Esophagus squamous epithelium (tissue), 5 donors: ENCODE results near the gene USH1C. TPM values are rescaled to one million over a fixed set of nuclear protein-coding genes. Genes with fewer than 3 reads are reported as not detected.

Source experiments
- DNase-seq: peaks from one replicate; lab custom pipeline; 2025; lab: John Stamatoyannopoulos, UW
- H3K27ac ChIP-seq, 4 donors: fragments of 200-600 bp; sonication (generic); one replicate each; pipeline ENCODE4 v1.5.1; 2016 to 2019; ENCODE audit warnings: mild to moderate bottlenecking in 1 of 4
- H3K27me3 ChIP-seq, 4 donors: fragments of 200-600 bp; sonication (generic); 1 replicate in 3 of 4; 2 replicates in 1 of 4; pipeline versions ENCODE4 v1.5.1 to v1.6.0; 2017 to 2021; ENCODE audit warnings: antibody characterized with exemption in 1 of 4
- H3K36me3 ChIP-seq, 3 donors: fragments of 200-600 bp; sonication (generic); one replicate each; pipeline ENCODE4 v1.5.1; 2016 to 2019
- H3K4me1 ChIP-seq, 3 donors: fragments of 200-600 bp; sonication (generic); one replicate each; pipeline ENCODE4 v1.5.1; 2017 to 2019
- H3K4me3 ChIP-seq, 4 donors: fragments of 200-600 bp; sonication (generic); 1 replicate in 3 of 4; 2 replicates in 1 of 4; pipeline ENCODE4 v1.5.1; 2016 to 2019; ENCODE audit warnings: mild to moderate bottlenecking in 2 of 4, moderate library complexity in 1 of 4
- H3K9me3 ChIP-seq, 3 donors: fragments of 200-600 bp; sonication (generic); one replicate each; pipeline ENCODE4 v1.5.1; 2016 to 2019
- POLR2A ChIP-seq, 4 donors: fragments of 450-650 bp; IDR thresholded peaks; one replicate each; pipeline ENCODE4 v1.6.1; 2017; ENCODE audit warnings: antibody characterized with exemption in 4 of 4, mild to moderate bottlenecking in 4 of 4, moderate library complexity in 3 of 4
- WGBS, 2 donors: methylation state at CpG; one replicate each; pipeline ENCODE4 v1.1.5; 2018; 5-methylcytosine and 5-hydroxymethylcytosine counted together
- intact Hi-C: fragments of 100-400 bp; cut with DNase I; formaldehyde crosslinking; loops from one replicate; pipeline ENCODE4 v1.15.0; 2022
- total RNA-seq, 4 donors: library from RNA; depleted of rRNA; stranded (reverse); fragments of >200 nt; gene quantifications; one replicate each; pipeline ENCODE4 v1.1.0, GENCODE V29; 2016
- TF ChIP-seq, protein P1 (sequence below), 6 experiments: fragments of 450-650 bp in 4 of 6; fragments of 200-600 bp in 2 of 6; sonication (generic) in 2 of 6; IDR thresholded peaks; one replicate each; pipeline ENCODE4 v1.5.1; 2016 to 2019; ENCODE audit warnings: antibody characterized with exemption in 6 of 6, mild to moderate bottlenecking in 4 of 6, moderate library complexity in 4 of 6
- donor health status: DM: yes; HTN: yes; CAD: no.

Gene USH1C
- total RNA-seq, 4 donors from 2014 or later: not detected

DNA sequence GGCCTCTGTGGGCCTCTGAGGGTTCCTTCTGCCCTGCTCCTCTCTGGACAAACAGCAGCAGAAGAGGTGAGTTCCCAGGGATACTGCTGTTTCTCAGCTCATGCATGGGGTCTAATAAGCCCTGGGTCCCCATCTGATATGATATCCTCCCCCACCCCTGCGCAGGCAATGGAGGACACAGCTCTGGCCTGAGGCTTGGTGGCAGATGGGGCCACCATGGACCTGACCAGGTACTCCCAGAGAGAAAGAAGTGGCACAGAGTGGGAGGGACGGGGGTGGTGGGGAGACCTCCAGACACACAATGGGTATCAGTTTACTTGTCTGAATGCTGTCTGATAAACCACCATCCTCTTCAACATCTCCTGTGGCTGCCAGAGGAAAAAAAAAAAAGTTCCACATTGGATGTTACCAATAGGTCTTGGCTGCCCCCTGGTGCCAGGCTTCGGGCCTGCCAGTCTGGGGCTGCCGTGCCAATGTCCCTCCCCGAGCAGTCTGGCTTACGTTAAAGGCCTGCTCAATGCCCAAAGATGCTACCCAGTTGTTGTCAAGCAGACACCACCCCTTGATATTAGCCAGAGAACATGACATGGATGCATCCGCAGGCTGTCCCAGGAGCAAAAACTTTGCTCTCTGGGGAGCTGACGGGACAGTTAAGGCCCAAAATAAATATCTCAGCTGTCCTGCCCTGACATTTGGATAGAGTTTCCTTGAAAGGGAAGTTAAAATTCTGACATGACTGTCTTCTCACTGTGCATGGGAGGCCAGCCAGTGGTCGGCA is 39.7 kb downstream of the USH1C start:
- H3K36me3 ChIP-seq: no peaks in the 10 kb centered on the region
- TF ChIP-seq, protein P1, sequence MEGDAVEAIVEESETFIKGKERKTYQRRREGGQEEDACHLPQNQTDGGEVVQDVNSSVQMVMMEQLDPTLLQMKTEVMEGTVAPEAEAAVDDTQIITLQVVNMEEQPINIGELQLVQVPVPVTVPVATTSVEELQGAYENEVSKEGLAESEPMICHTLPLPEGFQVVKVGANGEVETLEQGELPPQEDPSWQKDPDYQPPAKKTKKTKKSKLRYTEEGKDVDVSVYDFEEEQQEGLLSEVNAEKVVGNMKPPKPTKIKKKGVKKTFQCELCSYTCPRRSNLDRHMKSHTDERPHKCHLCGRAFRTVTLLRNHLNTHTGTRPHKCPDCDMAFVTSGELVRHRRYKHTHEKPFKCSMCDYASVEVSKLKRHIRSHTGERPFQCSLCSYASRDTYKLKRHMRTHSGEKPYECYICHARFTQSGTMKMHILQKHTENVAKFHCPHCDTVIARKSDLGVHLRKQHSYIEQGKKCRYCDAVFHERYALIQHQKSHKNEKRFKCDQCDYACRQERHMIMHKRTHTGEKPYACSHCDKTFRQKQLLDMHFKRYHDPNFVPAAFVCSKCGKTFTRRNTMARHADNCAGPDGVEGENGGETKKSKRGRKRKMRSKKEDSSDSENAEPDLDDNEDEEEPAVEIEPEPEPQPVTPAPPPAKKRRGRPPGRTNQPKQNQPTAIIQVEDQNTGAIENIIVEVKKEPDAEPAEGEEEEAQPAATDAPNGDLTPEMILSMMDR (IDR thresholded peaks at IDR 0.05): peak; percentile 69 to 89 (median 83)
- TF ChIP-seq POLR2A (IDR thresholded peaks at IDR 0.05): no peak
- WGBS, 2 donors: 0 to 16% methylated on average over 2 to 5 of the region's 9 CpGs
- peaks cover 0 to 9% (median 0%) of the 10 kb centered on the region in 4 donors for H3K27me3 ChIP-seq
- peak; percentile 13 for DNase-seq
- H3K9me3 ChIP-seq: no peaks in the 10 kb centered on the region
- intact Hi-C loops: loop anchor here (5.0 to 10.0 kb wide), 2 partner anchors 117 to 280 kb away; partner anchors contain the start of gene KCNJ11
- no peaks in the 10 kb centered on the region for H3K4me1 ChIP-seq
- no peak overlapping the region for H3K4me3 ChIP-seq
- no peak overlapping the region for H3K27ac ChIP-seq

DNA sequence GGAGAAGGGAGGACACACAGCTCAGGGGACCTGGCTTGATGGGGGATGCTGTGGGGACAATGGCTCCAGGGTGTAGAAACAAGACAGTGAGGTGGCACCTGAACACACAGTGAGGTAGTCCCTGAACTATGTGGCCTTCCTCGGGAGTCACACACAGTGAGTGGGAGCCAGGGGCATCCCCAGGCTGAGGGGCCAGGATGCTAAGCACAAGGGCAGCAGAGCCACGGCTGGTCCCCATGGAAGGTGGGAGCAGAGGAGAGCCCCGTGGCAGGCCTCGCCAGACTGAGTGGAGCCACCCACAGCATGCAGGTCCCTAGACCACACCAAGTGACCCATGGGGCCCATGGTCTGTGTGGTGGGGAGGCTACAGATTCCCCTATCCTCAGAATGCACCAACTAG is 41.6 kb downstream of the USH1C start:
- Histone ChIP-seq H3K9me3 (no peaks in the 10 kb centered on the region), H3K4me3 (no peak overlapping the region), H3K27ac (no peak overlapping the region), H3K36me3 (no peaks in the 10 kb centered on the region), H3K4me1 (no peaks in the 10 kb centered on the region), H3K27me3 (peaks cover 0 to 4% (median 0%) of the 10 kb centered on the region in 4 donors)
- WGBS, 2 donors: 88 to 95% methylated on average over 3 to 4 of the region's 4 CpGs
- no peak for TF ChIP-seq POLR2A (IDR thresholded peaks at IDR 0.05)
- TF ChIP-seq, protein P1 (IDR thresholded peaks at IDR 0.05): no peak
- intact Hi-C loops: loop anchor here (5.0 to 10.0 kb wide), 2 partner anchors 115 to 278 kb away; partner anchors contain the start of gene KCNJ11
- DNase-seq: no peak

DNA sequence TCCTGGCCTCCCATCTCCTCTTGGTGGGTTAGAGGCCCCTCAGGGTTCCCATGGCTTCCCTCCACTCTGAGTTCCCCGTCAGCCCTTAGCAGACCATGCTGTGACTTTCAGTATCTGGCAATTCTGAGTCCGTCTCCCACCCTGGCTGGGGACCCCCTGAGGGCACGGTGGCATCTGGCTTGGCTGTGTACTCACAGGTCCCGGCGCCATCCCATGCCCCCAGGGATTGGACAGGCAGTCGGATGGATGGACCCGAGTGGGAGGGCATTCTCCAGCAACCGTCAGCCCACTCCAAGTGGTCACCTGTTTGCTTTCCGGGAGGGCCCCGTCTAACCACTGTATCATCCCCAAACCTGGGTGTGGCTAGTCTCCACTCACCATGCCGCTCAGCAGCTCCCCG is 43.5 kb downstream of the USH1C start:
- H3K4me3 ChIP-seq: no peak overlapping the region
- no peak overlapping the region for H3K27ac ChIP-seq
- peaks cover 0 to 4% (median 0%) of the 10 kb centered on the region in 4 donors for H3K27me3 ChIP-seq
- TF ChIP-seq POLR2A (IDR thresholded peaks at IDR 0.05): no peak
- TF ChIP-seq, protein P1 (IDR thresholded peaks at IDR 0.05): no peak
- 78 to 89% methylated on average over 3 to 10 of the region's 12 CpGs for WGBS, 2 donors
- H3K36me3 ChIP-seq: no peaks in the 10 kb centered on the region
- intact Hi-C loops: loop anchor here (5.0 to 10.0 kb wide), 2 partner anchors 113 to 276 kb away; partner anchors contain the start of gene KCNJ11
- no peaks in the 10 kb centered on the region for H3K9me3 ChIP-seq
- DNase-seq: no peak
- H3K4me1 ChIP-seq: no peaks in the 10 kb centered on the region

DNA sequence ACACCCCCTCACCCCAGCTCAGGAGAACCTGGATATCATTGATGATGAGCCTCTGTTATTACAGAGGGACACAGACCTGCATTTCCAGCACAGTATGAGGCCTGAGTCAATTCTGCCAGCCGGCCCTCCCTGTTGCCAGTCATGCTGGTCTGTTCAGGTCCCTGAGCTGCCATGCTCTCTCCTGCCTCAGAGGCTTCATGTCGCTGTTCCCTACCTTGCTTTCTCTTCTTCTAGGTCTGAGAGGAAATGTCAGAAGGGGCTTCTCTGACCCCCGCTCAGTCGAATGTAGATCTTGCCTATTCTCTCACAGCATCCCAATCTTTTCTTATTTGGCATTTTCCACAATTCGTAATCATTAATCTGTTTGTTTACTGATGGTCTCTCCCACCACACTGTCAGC is 45.7 kb downstream of the USH1C start:
- DNase-seq: no peak
- H3K27ac ChIP-seq: no peak overlapping the region
- WGBS, 2 donors: 62 to 81% methylated on average over 5 of the region's 5 CpGs
- no peaks in the 10 kb centered on the region for H3K4me1 ChIP-seq
- H3K27me3 ChIP-seq: peaks cover 0 to 17% (median 0%) of the 10 kb centered on the region in 4 donors
- TF ChIP-seq POLR2A (IDR thresholded peaks at IDR 0.05): no peak
- TF ChIP-seq, protein P1 (IDR thresholded peaks at IDR 0.05): peak in 2 of 6 experiments; percentile 11 to 39
- no peak overlapping the region for H3K4me3 ChIP-seq
- intact Hi-C loops: no loop called here
- H3K36me3 ChIP-seq: no peaks in the 10 kb centered on the region
- H3K9me3 ChIP-seq: no peaks in the 10 kb centered on the region

DNA sequence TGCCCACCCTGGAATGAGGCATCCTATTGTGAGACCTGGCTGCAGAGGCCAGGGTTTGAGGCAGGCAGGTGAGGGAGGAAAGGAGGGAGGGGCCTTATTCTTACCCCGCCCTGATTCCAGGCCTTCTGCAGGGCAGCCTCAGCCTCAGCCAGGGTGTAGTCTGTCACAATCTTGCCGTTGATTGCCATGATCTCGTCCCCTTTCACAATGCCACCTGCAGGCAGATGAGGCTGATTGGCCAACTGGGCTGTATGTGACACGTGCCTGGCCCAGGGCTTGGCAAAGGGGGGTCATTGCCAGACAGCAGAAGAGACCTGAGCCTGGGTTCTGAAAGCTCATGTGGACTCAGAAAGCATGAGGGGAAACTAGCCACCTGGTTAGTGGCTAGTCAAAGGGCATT is 46.2 kb downstream of the USH1C start:
- TF ChIP-seq, protein P1 (IDR thresholded peaks at IDR 0.05): no peak
- no peak for TF ChIP-seq POLR2A (IDR thresholded peaks at IDR 0.05)
- DNase-seq: no peak
- Histone ChIP-seq H3K4me3 (no peak overlapping the region), H3K27ac (no peak overlapping the region), H3K9me3 (no peaks in the 10 kb centered on the region), H3K36me3 (no peaks in the 10 kb centered on the region), H3K27me3 (peaks cover 0 to 20% (median 0%) of the 10 kb centered on the region in 4 donors), H3K4me1 (no peaks in the 10 kb centered on the region)
- 67 to 100% methylated on average over 1 of the region's 4 CpGs for WGBS, 2 donors
- intact Hi-C loops: no loop called here
